Raji (cell line): ENCODE measurements around the gene SLC30A9.

Experiments
- POLR2A ChIP-seq: IDR thresholded peaks from 2 replicates; pipeline ENCODE4 v1.6.1; 2011; ENCODE audit warnings: low read depth, low read length, control low read depth; ENCODE audit not compliant: insufficient read depth

Gene SLC30A9

GRCh38 chr4:41989994-41990364, 351 bp upstream of the SLC30A9 start:
- no peak for TF ChIP-seq POLR2A

- TF ChIP-seq POLR2A, result no peak
These were observed 1.8 kb downstream of the SLC30A9 start for GRCh38 chr4:41991916-41992767.

GRCh38 chr4:41992967-41993857, 2.9 kb downstream of the SLC30A9 start:
- no peak for TF ChIP-seq POLR2A

GRCh38 chr4:41994461-41994985, 4.2 kb downstream of the SLC30A9 start:
- no peak for TF ChIP-seq POLR2A

GRCh38 chr4:41998019-41998418, 7.7 kb downstream of the SLC30A9 start:
- no peak for TF ChIP-seq POLR2A

- TF ChIP-seq POLR2A, result no peak
These were observed 9.0 kb downstream of the SLC30A9 start for GRCh38 chr4:41999321-41999720.

- TF ChIP-seq POLR2A, result no peak
These were observed 17.9 kb downstream of the SLC30A9 start for GRCh38 chr4:42008011-42008786.

- TF ChIP-seq POLR2A, result no peak
These were observed 25.1 kb downstream of the SLC30A9 start for GRCh38 chr4:42015438-42015837.

GRCh38 chr4:42018451-42018850, 28.1 kb downstream of the SLC30A9 start:
- no peak for TF ChIP-seq POLR2A

- TF ChIP-seq POLR2A, result no peak
These were observed 58.1 kb downstream of the SLC30A9 start for GRCh38 chr4:42048394-42048793.

- no peak for TF ChIP-seq POLR2A
These were observed 60.4 kb downstream of the SLC30A9 start for GRCh38 chr4:42050516-42051249.

- no peak for TF ChIP-seq POLR2A
These were observed 76.1 kb downstream of the SLC30A9 start for GRCh38 chr4:42066402-42066801.

GRCh38 chr4:42067264-42067663, 76.9 kb downstream of the SLC30A9 start:
- no peak for TF ChIP-seq POLR2A

- TF ChIP-seq POLR2A, result no peak
These were observed 80.1 kb downstream of the SLC30A9 start for GRCh38 chr4:42070463-42070862.
